Measurements from ENCODE around the gene KICS2. TPM values are rescaled to one million over a fixed set of nuclear protein-coding genes. Genes with fewer than 3 reads are reported as not detected.

The KICS2 gene
- polyA plus RNA-seq, 3 donors, result 2.7 to 5.5 (median 3.5) TPM

DNA sequence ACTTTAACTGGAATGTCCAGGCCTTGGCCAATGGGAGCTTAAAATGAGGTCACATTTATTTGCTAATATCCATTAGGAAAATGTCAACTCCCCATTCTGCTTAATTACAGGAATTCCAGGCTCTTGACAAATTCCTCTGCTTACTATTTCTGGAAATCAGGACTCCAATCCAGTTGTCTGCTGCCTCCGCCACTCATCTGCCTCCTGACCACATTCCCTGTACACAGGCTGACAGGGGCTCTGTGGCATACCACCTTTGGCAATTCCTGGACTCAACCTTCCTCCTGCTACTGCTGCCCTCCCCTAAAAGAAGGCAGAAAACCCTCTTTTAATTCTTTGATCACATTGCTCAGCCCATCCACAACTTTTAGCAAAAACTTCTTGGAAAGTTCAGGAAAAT is 37.9 kb downstream of the KICS2 start:
- Histone ChIP-seq H3K9ac (ENCODE audit: insufficient read depth, low read length, poor library complexity, severe bottlenecking) (no peak overlapping the region), H3K9me3 (replicated peaks in 1 of 2; ENCODE audit: control insufficient read depth in 1 of 2, insufficient read depth in 1 of 2, low read length in 2 of 2) (no peaks in the 10 kb centered on the region), H4K20me1 (ENCODE audit: insufficient read depth, low read length) (no peaks in the 10 kb centered on the region), H3K4me3 (replicated peaks in 1 of 3; ENCODE audit: low read depth in 2 of 3, low read length in 3 of 3) (no peak overlapping the region), H3K36me3 (replicated peaks in 1 of 2; ENCODE audit: control insufficient read depth in 1 of 2, insufficient read depth in 2 of 2, low read length in 2 of 2) (no peaks in the 10 kb centered on the region), H3K27ac (ENCODE audit: low read depth in 1 of 2, low read length in 2 of 2) (no peak overlapping the region), H2AFZ (ENCODE audit: insufficient read depth, low read depth, low read length, poor library complexity, severe bottlenecking) (no peak overlapping the region), H3K79me2 (ENCODE audit: insufficient read depth, low read length) (no peaks in the 10 kb centered on the region), H3K4me2 (replicated peaks; ENCODE audit: extremely low read depth, low read length, poor library complexity, severe bottlenecking) (no peak overlapping the region), H3K27me3 (ENCODE audit: control insufficient read depth in 2 of 2, insufficient read depth in 2 of 2, low read length in 2 of 2) (no peaks in the 10 kb centered on the region), H3K4me1 (ENCODE audit: control insufficient read depth in 1 of 2, insufficient read depth in 2 of 2, low read length in 2 of 2) (peaks cover 0 to 4% of the 10 kb centered on the region in 2 donors)
- TF ChIP-seq, protein P1, sequence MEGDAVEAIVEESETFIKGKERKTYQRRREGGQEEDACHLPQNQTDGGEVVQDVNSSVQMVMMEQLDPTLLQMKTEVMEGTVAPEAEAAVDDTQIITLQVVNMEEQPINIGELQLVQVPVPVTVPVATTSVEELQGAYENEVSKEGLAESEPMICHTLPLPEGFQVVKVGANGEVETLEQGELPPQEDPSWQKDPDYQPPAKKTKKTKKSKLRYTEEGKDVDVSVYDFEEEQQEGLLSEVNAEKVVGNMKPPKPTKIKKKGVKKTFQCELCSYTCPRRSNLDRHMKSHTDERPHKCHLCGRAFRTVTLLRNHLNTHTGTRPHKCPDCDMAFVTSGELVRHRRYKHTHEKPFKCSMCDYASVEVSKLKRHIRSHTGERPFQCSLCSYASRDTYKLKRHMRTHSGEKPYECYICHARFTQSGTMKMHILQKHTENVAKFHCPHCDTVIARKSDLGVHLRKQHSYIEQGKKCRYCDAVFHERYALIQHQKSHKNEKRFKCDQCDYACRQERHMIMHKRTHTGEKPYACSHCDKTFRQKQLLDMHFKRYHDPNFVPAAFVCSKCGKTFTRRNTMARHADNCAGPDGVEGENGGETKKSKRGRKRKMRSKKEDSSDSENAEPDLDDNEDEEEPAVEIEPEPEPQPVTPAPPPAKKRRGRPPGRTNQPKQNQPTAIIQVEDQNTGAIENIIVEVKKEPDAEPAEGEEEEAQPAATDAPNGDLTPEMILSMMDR (IDR thresholded peaks at IDR 0.05), result no peak
- peaks cover 0 to 1% (median 0%) of the 10 kb centered on the region in 7 donors for H3K9me3 Mint-ChIP-seq
- intact Hi-C loops (cut with micrococcal nuclease), result no loop called here
- DNase-seq, result no peak
- H3K27me3 Mint-ChIP-seq (ENCODE audit: low read depth in 3 of 3), result peaks cover 0 to 3% (median 0%) of the 10 kb centered on the region in 3 donors
- WGBS (ENCODE audit: insufficient coverage), result 100% methylated on average over 1 of the region's 1 CpG
- no peaks in the 10 kb centered on the region for H3K36me3 Mint-ChIP-seq
- no peak overlapping the region for H3K27ac Mint-ChIP-seq
- no peak overlapping the region for H3K4me3 Mint-ChIP-seq
- H3K4me1 Mint-ChIP-seq, result peaks cover 9% of the 10 kb centered on the region

DNA sequence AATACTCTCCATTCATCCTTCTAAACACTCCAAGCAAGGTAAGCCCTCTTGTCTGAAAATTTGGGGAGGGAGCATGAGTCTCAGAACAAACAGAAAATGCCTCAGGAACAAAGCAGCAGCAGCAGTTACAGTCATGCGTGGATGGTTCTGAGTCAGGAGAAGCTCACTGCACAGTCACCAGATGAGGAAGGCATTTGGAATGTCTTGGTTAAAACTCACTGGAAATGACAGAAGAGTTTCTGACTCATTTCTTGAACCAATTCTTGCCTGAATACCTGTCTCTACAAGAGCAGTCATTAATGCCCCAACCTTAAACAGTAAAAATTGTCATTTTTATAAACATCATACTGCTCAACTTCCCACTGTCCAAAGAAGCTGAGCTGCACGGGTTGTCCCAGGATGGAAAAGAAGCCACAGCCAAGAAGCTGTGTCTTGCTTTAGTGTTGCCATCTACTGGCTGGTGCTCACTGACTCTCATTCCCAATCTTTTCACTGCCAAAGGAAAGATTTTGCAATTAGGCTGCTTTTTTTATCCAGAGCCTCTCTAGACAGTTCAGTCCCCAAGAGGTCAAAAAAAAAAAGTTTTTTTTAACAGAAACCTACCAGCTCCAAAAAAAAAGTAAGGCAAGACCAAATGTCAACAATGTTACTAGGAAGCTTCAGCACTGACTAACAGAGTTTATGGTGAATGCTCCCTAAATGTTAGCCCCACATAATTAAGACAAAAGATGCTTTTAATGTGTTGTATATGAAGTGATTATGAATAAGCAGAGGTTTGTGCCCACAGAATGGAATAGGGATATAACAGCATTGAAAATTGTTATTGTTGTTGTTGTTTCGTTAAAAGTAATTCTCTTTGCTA is 40.4 kb downstream of the KICS2 start:
- no peak overlapping the region for H3K4me3 Mint-ChIP-seq
- Histone ChIP-seq H3K4me3 (replicated peaks in 1 of 3; ENCODE audit: low read depth in 2 of 3, low read length in 3 of 3) (no peak overlapping the region), H3K79me2 (ENCODE audit: insufficient read depth, low read length) (no peaks in the 10 kb centered on the region), H4K20me1 (ENCODE audit: insufficient read depth, low read length) (no peaks in the 10 kb centered on the region), H3K9me3 (replicated peaks in 1 of 2; ENCODE audit: control insufficient read depth in 1 of 2, insufficient read depth in 1 of 2, low read length in 2 of 2) (no peaks in the 10 kb centered on the region), H3K36me3 (replicated peaks in 1 of 2; ENCODE audit: control insufficient read depth in 1 of 2, insufficient read depth in 2 of 2, low read length in 2 of 2) (no peaks in the 10 kb centered on the region), H3K4me2 (replicated peaks; ENCODE audit: extremely low read depth, low read length, poor library complexity, severe bottlenecking) (no peak overlapping the region), H3K27ac (ENCODE audit: low read depth in 1 of 2, low read length in 2 of 2) (no peak overlapping the region), H3K27me3 (ENCODE audit: control insufficient read depth in 2 of 2, insufficient read depth in 2 of 2, low read length in 2 of 2) (no peaks in the 10 kb centered on the region), H3K9ac (ENCODE audit: insufficient read depth, low read length, poor library complexity, severe bottlenecking) (no peak overlapping the region), H2AFZ (ENCODE audit: insufficient read depth, low read depth, low read length, poor library complexity, severe bottlenecking) (no peak overlapping the region), H3K4me1 (ENCODE audit: control insufficient read depth in 1 of 2, insufficient read depth in 2 of 2, low read length in 2 of 2) (no peaks in the 10 kb centered on the region)
- no peaks in the 10 kb centered on the region for H3K9me3 Mint-ChIP-seq
- TF ChIP-seq, protein P1 (IDR thresholded peaks at IDR 0.05), result no peak
- DNase-seq, result peak in 1 of 3 donors; percentile 11
- 43% methylated on average over 2 of the region's 3 CpGs for WGBS (ENCODE audit: insufficient coverage)
- H3K4me1 Mint-ChIP-seq, result no peaks in the 10 kb centered on the region
- intact Hi-C loops (cut with micrococcal nuclease), result no loop called here
- H3K27me3 Mint-ChIP-seq (ENCODE audit: low read depth in 3 of 3), result no peaks in the 10 kb centered on the region
- H3K27ac Mint-ChIP-seq, result no peak overlapping the region
- no peaks in the 10 kb centered on the region for H3K36me3 Mint-ChIP-seq
